Testis (tissue), 3 donors: ENCODE data around the gene ZNF277. TPM values are rescaled to one million over a fixed set of nuclear protein-coding genes. Genes with fewer than 3 reads are reported as not detected.

Experiments
- DNase-seq: peaks from one replicate; pipeline ENCODE4 v3.0.0-alpha.2; 2019
- H3K27ac ChIP-seq, 2 donors: fragments of 200-600 bp; sonication (generic); one replicate each; pipeline ENCODE4 v1.5.1; 2019
- H3K27me3 ChIP-seq: fragments of 200-600 bp; sonication (generic); one replicate; pipeline ENCODE4 v1.5.1; 2019
- H3K36me3 ChIP-seq: fragments of 200-600 bp; sonication (generic); one replicate; pipeline ENCODE4 v1.5.1; 2017; ENCODE audit warnings: low read depth; ENCODE audit errors: missing control alignments
- H3K4me1 ChIP-seq: fragments of 200-600 bp; sonication (generic); one replicate; pipeline ENCODE4 v1.5.1; 2019
- H3K4me3 ChIP-seq, 2 donors: fragments of 200-600 bp; sonication (generic); one replicate each; pipeline ENCODE4 v1.5.1; 2017 to 2019
- H3K9me3 ChIP-seq: fragments of 200-600 bp; sonication (generic); one replicate; pipeline ENCODE4 v1.5.1; 2017
- CTCF ChIP-seq, 3 experiments: fragments of 450-650 bp in 2 of 3; fragments of 200-600 bp in 1 of 3; sonication (generic) in 1 of 3; IDR thresholded peaks; one replicate each; pipeline ENCODE4 v1.5.1; 2016 to 2019; ENCODE audit warnings: antibody characterized with exemption in 3 of 3, mild to moderate bottlenecking in 2 of 3, moderate library complexity in 1 of 3
- POLR2A ChIP-seq: fragments of 450-650 bp; IDR thresholded peaks from one replicate; pipeline ENCODE4 v1.6.1; 2017; ENCODE audit warnings: antibody characterized with exemption, mild to moderate bottlenecking, moderate library complexity
- WGBS, 2 donors: methylation state at CpG; one replicate each; pipeline ENCODE4 v1.1.5; 2018; 5-methylcytosine and 5-hydroxymethylcytosine counted together
- intact Hi-C: fragments of 100-400 bp; cut with DNase I; formaldehyde crosslinking; loops from one replicate; pipeline ENCODE4 v1.15.1; 2023; ENCODE audit warnings: low total_unique reads
- polyA plus RNA-seq: library from polyadenylated mRNA; stranded (reverse); fragments of 350-450 nt; fragmentation: Illumina TruSeq; extraction: RNeasy Lipid Tissue Mini Kit (QIAGEN cat#74804); gene quantifications from one replicate; pipeline ENCODE4 v1.2.3, GENCODE V29; 2014; ENCODE audit warnings: low read depth, low replicate concordance; ENCODE audit not compliant: insufficient read depth
- total RNA-seq, 2 donors: library from RNA; depleted of rRNA; stranded (reverse); fragments of >200 nt; gene quantifications; one replicate each; pipeline ENCODE4 v1.2.3, GENCODE V29; 2016

ZNF277 gene
- total and polyA plus RNA-seq, 3 donors from 2014 or later, result 13.9 to 15.4 (median 14.6) TPM

GRCh38 chr7:112362053-112362650 lies 155.7 kb downstream of the ZNF277 start:
- Histone ChIP-seq H3K4me1 (no peaks in the 10 kb centered on the region), H3K27me3 (no peaks in the 10 kb centered on the region), H3K4me3 (no peak overlapping the region), H3K9me3 (no peaks in the 10 kb centered on the region), H3K36me3 (no peaks in the 10 kb centered on the region), H3K27ac (no peak overlapping the region)
- no peak for DNase-seq
- no peak for TF ChIP-seq CTCF (IDR thresholded peaks at IDR 0.05)
- TF ChIP-seq POLR2A, result no peak
- WGBS, 2 donors, result 94 to 98% methylated on average over 2 of the region's 2 CpGs
- intact Hi-C loops, result no loop called here

GRCh38 chr7:112362731-112363131 lies 156.2 kb downstream of the ZNF277 start:
- no peak for DNase-seq
- Histone ChIP-seq H3K4me3 (no peak overlapping the region), H3K9me3 (no peaks in the 10 kb centered on the region), H3K27me3 (no peaks in the 10 kb centered on the region), H3K36me3 (no peaks in the 10 kb centered on the region), H3K4me1 (no peaks in the 10 kb centered on the region), H3K27ac (no peak overlapping the region)
- TF ChIP-seq CTCF (IDR thresholded peaks at IDR 0.05) (no peak), POLR2A (no peak)
- intact Hi-C loops, result no loop called here
- 70 to 79% methylated on average over 8 of the region's 8 CpGs for WGBS, 2 donors

DNA sequence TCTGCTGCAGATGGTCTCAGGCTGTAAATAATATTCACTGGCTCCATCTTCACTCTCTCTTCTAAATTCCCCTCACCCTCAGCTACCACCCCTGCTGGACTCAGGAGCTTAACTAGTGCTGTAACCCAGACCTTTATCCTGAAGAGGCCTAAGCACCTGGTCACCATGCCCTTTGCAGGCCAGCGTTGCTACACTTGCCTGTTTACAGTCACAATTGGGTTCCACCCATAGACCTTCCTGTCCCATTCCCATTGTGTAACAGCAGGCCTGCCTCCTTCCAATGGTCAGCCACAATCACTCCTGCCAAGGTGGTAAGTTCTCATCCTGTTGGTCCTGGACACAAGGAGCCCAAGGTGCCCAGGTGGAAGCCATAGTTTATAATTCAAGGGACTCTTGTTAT lies 157.9 kb downstream of the ZNF277 start:
- Histone ChIP-seq H3K36me3 (no peaks in the 10 kb centered on the region), H3K9me3 (no peaks in the 10 kb centered on the region), H3K27ac (no peak overlapping the region), H3K4me3 (no peak overlapping the region), H3K4me1 (no peaks in the 10 kb centered on the region), H3K27me3 (no peaks in the 10 kb centered on the region)
- intact Hi-C loops, result no loop called here
- WGBS, 2 donors, result 94 to 95% methylated on average over 1 of the region's 1 CpG
- DNase-seq, result no peak
- TF ChIP-seq CTCF (IDR thresholded peaks at IDR 0.05), result no peak

DNA sequence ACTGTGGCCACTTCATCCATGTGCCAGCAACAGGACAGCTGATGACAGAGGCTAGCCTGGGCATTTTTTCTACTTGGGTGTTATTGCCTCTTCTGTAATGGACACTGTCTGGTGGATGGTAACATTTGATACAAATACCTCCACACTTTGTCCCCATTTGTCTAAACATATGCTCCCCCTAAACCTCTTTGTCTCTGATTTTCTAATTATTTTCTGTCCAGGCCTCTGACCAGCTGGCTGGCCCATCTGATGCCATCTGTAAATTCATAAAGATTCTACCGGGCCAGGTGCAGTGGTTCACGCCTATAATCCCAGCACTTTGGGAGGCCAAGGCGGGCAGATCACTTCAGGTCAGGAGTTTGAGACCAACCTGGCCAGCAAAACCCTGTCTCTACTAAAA lies 159.1 kb downstream of the ZNF277 start:
- WGBS, 2 donors, result 97 to 98% methylated on average over 3 of the region's 3 CpGs
- no peaks in the 10 kb centered on the region for H3K27me3 ChIP-seq
- no peaks in the 10 kb centered on the region for H3K9me3 ChIP-seq
- no peak overlapping the region for H3K4me3 ChIP-seq
- H3K27ac ChIP-seq, result no peak overlapping the region
- no peaks in the 10 kb centered on the region for H3K4me1 ChIP-seq
- no peaks in the 10 kb centered on the region for H3K36me3 ChIP-seq
- intact Hi-C loops, result no loop called here
- TF ChIP-seq CTCF (IDR thresholded peaks at IDR 0.05) (no peak), POLR2A (no peak)
- no peak for DNase-seq

- Histone ChIP-seq H3K4me3 (no peak overlapping the region), H3K27ac (no peak overlapping the region), H3K4me1 (no peaks in the 10 kb centered on the region), H3K36me3 (no peaks in the 10 kb centered on the region), H3K9me3 (no peaks in the 10 kb centered on the region), H3K27me3 (no peaks in the 10 kb centered on the region)
- intact Hi-C loops, result no loop called here
- DNase-seq, result no peak
- no peak for TF ChIP-seq POLR2A
- TF ChIP-seq CTCF (IDR thresholded peaks at IDR 0.05), result no peak
- 100% methylated on average over 1 of the region's 1 CpG for WGBS, 2 donors
These were observed 160.4 kb downstream of the ZNF277 start for GRCh38 chr7:112366886-112367285.
